ENCODE measurements around the gene ZNF407. TPM values are rescaled to one million over a fixed set of nuclear protein-coding genes. Genes with fewer than 3 reads are reported as not detected.
"Not testable (repeated sequence)": the region's sequence is repeated elsewhere in the genome, so short reads cannot be mapped to it uniquely, and the experiment has no call there.

ZNF407 gene
- total RNA-seq, 1 experiment from 2014 or later = 7.6 TPM

DNA sequence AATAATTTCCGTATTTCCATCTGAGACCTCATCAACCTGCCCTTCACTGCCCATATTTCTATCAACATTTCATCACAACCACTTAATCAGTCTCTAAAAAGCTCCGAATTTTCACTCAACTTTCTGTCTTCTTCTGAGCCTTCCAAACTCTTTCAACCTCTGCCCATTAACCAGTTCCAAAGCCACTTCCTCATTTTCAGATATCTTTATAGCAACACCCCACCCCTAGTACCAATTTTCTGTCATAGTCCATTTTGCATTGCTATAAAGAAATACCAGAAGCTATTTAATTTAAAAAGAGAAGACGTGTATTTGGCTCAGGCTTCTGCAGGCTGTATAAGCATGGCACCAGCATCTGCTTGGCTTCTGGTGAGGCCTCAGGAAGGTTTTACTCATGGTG is 504.2 kb downstream of the ZNF407 start:
- ChIA-PET CTCF (no interaction called here), POLR2A (no interaction called here), RAD21 (ENCODE audit: low non-redundant PET in 1 of 2, low total read pairs in 2 of 2, uncharacterized antibody in 2 of 2, unreplicated experiment in 2 of 2) (no interaction called here)
- no peaks in the 10 kb centered on the region for H3K4me1 ChIP-seq (ENCODE audit: control insufficient read depth in 1 of 2, insufficient read depth in 2 of 2, low read length in 2 of 2)
- 0 out of 2 replicates have a peak, but pooled peaks cover 4% of the 10 kb centered on the region for H3K27me3 ChIP-seq (ENCODE audit: insufficient read depth, low read length)
- H3K9me2 ChIP-seq (ENCODE audit: insufficient read depth) = no peaks in the 10 kb centered on the region
- no peak overlapping the region for H2AFZ ChIP-seq (ENCODE audit: low read depth, low read length, poor library complexity, severe bottlenecking)
- no peak for ATAC-seq
- no peak for TF ChIP-seq MAX (IDR thresholded peaks at IDR 0.05)
- TF ChIP-seq JUND (IDR thresholded peaks at IDR 0.05) = no peak
- no peak for TF ChIP-seq ZNF274 (IDR thresholded peaks at IDR 0.05; ENCODE audit: low read depth, low read length)
- no peak for TF ChIP-seq SP1 (IDR thresholded peaks at IDR 0.05; ENCODE audit: low read depth)
- TF ChIP-seq, protein P1, sequence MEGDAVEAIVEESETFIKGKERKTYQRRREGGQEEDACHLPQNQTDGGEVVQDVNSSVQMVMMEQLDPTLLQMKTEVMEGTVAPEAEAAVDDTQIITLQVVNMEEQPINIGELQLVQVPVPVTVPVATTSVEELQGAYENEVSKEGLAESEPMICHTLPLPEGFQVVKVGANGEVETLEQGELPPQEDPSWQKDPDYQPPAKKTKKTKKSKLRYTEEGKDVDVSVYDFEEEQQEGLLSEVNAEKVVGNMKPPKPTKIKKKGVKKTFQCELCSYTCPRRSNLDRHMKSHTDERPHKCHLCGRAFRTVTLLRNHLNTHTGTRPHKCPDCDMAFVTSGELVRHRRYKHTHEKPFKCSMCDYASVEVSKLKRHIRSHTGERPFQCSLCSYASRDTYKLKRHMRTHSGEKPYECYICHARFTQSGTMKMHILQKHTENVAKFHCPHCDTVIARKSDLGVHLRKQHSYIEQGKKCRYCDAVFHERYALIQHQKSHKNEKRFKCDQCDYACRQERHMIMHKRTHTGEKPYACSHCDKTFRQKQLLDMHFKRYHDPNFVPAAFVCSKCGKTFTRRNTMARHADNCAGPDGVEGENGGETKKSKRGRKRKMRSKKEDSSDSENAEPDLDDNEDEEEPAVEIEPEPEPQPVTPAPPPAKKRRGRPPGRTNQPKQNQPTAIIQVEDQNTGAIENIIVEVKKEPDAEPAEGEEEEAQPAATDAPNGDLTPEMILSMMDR (IDR thresholded peaks at IDR 0.05 in 2 of 3, conservative IDR thresholded peaks at IDR 0.05 in 1 of 3; ENCODE audit: borderline replicate concordance in 1 of 3, insufficient read depth in 1 of 3, low read depth in 2 of 3, low read length in 2 of 3) = no peak
- TF ChIP-seq ELF1 (IDR thresholded peaks at IDR 0.05; ENCODE audit: borderline replicate concordance, low read depth) = no peak
- no peak for TF ChIP-seq EZH2 (IDR thresholded peaks at IDR 0.05)
- no peak for TF ChIP-seq EGR1 (IDR thresholded peaks at IDR 0.05; ENCODE audit: low read depth)
- no peak for TF ChIP-seq EZH2phosphoT487 (IDR thresholded peaks at IDR 0.05; ENCODE audit: borderline replicate concordance)
- TF ChIP-seq CEBPB (IDR thresholded peaks at IDR 0.05; ENCODE audit: low read depth) = no peak
- TF ChIP-seq CBX3 (IDR thresholded peaks at IDR 0.05; ENCODE audit: low read depth) = no peak
- TF ChIP-seq POLR2AphosphoS5 (IDR thresholded peaks at IDR 0.05; ENCODE audit: low read depth, low read length) = no peak
- TF ChIP-seq FOSL1 (IDR thresholded peaks at IDR 0.05; ENCODE audit: low read depth) = no peak
- TF ChIP-seq YY1 (IDR thresholded peaks at IDR 0.05; ENCODE audit: extremely low read depth, insufficient replicate concordance, low read depth, low read length) = no peak
- no peaks in the 10 kb centered on the region for H3K79me2 ChIP-seq (ENCODE audit: insufficient read depth, low read length)
- no peak overlapping the region for H3K4me2 ChIP-seq (ENCODE audit: low read length)
- H4K20me1 ChIP-seq (ENCODE audit: insufficient read depth) = no peaks in the 10 kb centered on the region
- DNase-seq (ENCODE audit: low read depth, low spot score) = no peak
- H3K27ac ChIP-seq (ENCODE audit: low read depth, low read length) = no peak overlapping the region
- H3K9me3 ChIP-seq (ENCODE audit: control insufficient read depth in 1 of 2, insufficient read depth in 1 of 2, low read depth in 1 of 2, low read length in 2 of 2) = no peaks in the 10 kb centered on the region
- BruUV-seq (replicated peaks) = no TSS peak
- H3K36me3 ChIP-seq (ENCODE audit: control insufficient read depth in 1 of 2, insufficient read depth in 2 of 2, low read length in 2 of 2) = no peaks in the 10 kb centered on the region
- H3K4me3 ChIP-seq (replicated peaks in 1 of 2; ENCODE audit: low read depth in 1 of 2, low read length in 2 of 2) = no peak overlapping the region
- no peak overlapping the region for H3K9ac ChIP-seq (ENCODE audit: low read length)
- intact Hi-C loops (cut with micrococcal nuclease) = no loop called here

- H3K79me2 ChIP-seq (ENCODE audit: insufficient read depth, low read length); H3K9me3 ChIP-seq (ENCODE audit: control insufficient read depth in 1 of 2, insufficient read depth in 1 of 2, low read depth in 1 of 2, low read length in 2 of 2); H3K4me2 ChIP-seq (ENCODE audit: low read length); POLR2A ChIA-PET; intact Hi-C loops (cut with micrococcal nuclease); BruUV-seq (replicated peaks); RAD21 ChIA-PET (ENCODE audit: low non-redundant PET in 1 of 2, low total read pairs in 2 of 2, uncharacterized antibody in 2 of 2, unreplicated experiment in 2 of 2); H2AFZ ChIP-seq (ENCODE audit: low read depth, low read length, poor library complexity, severe bottlenecking); H4K20me1 ChIP-seq (ENCODE audit: insufficient read depth); H3K4me3 ChIP-seq (replicated peaks in 1 of 2; ENCODE audit: low read depth in 1 of 2, low read length in 2 of 2); H3K4me1 ChIP-seq (ENCODE audit: control insufficient read depth in 1 of 2, insufficient read depth in 2 of 2, low read length in 2 of 2); H3K27ac ChIP-seq (ENCODE audit: low read depth, low read length); ATAC-seq; H3K27me3 ChIP-seq (ENCODE audit: insufficient read depth, low read length); H3K36me3 ChIP-seq (ENCODE audit: control insufficient read depth in 1 of 2, insufficient read depth in 2 of 2, low read length in 2 of 2); CTCF ChIA-PET; H3K9ac ChIP-seq (ENCODE audit: low read length); DNase-seq (ENCODE audit: low read depth, low spot score); H3K9me2 ChIP-seq (ENCODE audit: insufficient read depth): not testable (repeated sequence)
These were observed 506.4 kb downstream of the ZNF407 start for GRCh38 chr18:75104029-75104428.
